AG08396 (cell line): ENCODE data around the gene TNFRSF14.
"Not testable (repeated sequence)": the region's sequence is repeated elsewhere in the genome, so short reads cannot be mapped to it uniquely, and the experiment has no call there.

ENCODE experiments used
- DNase-seq: peaks from one replicate; pipeline ENCODE4 v3.0.0; 2012; ENCODE audit warnings: low spot score, mixed read lengths

Gene TNFRSF14

DNA sequence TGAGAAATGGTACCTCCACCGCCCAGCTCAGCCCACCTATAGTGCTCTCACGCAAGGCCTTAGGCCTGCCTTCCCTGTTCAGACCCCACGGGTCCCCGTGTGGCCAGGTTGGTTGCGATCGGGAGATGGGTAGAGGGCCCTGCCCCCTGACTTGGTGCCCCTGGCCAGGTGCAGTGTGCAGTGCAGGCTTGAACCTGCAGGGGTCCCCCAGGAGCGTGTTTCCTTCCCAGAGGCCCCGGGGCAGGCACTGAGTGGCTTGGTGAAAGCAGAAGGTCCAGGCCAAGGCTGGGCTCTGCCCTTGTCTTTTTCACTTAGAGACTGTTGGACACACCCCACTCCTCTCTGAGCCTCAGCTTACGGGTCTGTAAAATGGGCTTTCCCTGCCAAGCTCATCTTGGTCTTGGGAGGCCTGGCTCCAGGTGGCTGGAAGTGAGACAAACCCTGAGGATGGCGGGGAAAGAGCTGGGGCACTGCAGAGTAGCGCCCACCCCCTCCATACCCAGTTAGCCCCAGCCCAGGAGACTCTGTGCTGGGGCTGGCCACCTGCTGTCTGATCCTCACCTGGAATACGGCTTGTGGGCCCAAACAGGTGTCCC lies 16.8 kb upstream of the TNFRSF14 start:
- no peak for DNase-seq

DNA sequence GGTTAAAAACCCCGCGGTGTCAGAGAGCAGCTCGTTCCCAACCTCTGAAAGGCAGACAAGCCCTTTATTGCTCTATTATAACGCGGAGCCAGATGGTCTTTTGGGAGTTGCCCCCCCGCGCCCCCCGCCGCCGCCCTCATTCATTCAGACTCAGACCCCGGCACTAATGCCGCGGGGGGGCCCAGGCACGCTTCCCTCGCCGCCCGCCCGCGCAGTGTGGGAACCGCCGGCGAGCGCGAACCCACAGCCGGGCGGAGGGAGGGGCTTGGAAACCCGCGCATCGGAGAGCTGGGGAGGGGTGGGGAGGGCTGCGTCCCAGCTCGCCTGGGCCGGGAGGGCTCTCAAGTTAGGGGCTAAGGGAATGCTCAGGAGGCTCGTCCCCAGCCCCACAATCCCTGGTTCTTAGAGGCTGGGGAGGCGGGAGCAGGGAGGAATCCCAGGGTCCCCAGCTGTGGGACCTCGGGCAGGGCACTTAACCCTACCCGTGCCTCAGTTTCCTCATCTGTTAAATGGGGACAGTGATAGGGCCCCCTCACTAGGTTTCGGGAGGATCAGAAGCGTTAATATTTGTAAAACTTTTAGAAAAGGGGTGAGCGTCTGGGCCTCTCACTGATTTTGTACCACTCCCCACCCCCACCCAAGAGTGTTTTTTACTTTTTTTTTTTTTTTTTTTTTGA lies 15.2 kb upstream of the TNFRSF14 start:
- DNase-seq: no peak

DNA sequence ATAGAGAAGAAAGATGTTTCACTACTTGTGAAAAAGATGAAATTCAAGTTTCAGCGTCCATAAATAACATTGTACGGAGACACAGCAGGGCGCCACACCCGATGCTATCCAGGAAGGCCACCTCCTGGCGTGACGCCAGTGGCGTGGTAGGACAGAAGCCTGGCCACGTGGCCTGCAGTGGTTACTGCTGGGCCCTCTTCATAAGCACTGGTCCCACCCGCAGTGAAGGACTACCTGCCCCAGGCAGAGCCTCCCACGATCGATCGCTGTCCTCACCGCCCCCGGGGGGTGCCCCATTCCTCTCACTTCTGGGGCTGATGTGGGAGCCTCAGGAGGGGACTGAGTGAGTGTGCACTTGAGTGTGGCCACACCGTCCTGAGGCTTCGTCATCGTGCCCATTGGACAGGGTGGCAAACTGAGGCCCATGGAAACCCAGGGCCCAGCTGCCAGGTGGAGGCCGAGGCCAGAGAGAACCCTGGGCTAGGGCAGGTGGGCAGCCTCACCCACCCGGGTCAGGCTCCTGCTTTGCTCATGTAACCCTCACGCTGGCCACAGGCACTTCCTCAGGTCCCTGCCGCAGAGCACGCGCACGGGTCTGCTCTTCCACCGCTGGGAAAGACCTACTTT lies 14.4 kb upstream of the TNFRSF14 start:
- DNase-seq: no peak

DNA sequence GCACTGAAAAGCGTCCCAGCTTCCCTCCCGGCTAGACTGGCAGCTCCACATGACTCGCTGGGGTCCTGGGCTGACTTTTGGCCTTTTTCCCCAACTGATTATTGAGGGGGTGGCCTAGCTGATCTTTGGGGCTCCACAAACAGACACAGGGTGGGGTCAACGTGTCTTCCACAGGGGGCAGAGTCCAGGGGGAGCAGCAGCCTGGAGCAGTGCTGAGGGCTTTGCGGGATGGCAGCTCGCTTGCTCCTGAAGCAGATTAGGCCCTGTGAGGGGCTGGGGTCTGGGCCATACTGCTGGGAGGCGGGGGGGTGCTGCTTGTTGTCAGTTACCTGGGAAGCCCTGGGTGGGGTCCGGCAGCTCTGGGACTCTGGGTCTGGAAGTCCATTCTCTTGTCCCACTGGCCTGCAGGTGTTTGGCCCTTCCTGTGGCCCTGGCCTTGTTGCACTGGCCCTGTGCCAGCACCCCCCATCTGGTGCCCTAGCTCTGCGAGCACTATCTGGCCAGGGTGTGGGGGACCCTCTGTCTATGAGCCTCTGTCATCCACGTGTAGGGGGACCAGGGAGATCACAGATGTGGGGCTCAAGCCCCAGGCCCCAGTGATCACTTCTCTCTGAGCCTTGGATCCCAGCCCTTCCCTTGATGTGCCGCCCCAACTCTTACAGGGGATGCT lies 13.8 kb upstream of the TNFRSF14 start:
- no peak for DNase-seq

DNA sequence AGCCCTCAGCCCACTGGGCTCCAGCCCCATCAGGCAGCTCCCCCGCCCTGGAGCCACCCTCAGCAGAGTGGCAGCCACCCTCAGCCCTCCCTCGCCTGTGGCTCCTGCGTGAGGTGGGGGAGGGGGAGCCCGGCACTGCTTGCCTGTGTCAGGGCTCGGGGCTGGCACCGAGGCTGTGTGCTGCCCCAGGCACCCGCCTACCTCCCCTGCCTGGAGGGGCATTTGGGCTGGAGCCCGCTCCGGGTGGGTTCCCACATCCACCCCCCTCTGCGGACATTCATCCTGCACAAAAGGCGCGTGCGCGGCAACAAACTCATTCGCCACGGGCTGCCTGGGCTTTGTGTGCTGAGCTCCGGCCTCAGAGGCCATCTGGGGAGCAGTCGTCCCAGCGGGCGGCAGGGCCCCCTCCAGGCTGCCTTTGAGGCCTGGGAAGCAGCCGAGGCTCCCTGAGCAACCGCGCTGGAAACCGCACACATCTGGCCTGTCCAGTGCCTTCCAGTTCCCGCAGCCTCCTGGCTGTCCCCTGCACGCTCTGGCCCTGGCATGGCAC lies 12.6 kb upstream of the TNFRSF14 start:
- no peak for DNase-seq

DNA sequence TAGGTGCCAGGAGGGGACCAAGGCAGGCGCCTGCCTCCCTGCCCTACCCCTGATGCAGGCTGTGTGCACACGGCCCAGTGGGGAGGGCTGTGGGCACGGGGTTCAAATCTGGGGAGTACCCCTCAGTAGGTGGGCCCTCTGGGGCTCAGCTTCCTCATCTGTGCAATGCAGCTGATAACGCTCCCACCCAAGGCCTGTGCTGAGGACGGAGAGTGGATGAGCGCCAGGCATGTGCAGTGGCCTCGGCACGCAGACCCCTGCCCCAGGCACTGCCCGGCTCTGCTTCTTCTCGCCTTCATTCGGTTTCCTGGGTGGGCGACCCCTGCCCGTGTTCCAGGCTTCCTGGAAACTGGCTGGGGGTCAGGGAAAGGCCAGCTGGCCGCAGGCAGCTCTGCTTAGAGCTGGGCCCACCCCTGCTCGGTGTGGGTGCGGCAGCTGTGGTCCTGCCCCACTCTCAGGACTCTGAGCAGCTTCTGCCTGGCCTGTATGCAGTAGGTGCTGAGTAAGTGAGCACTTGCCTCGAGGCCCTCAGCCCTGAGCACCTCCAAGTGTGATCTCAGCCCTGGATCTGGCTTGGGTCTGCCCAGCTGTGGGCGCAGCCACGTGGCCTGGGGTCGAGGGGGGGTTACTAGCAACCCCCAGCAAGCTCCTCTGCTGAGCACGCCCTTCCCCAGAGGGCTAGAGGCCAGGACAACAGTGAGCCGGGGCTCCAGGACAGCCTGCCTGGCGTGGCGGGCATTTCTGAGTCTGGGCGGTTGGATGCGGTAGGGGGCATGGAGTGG lies 11.9 kb upstream of the TNFRSF14 start:
- no peak for DNase-seq

DNA sequence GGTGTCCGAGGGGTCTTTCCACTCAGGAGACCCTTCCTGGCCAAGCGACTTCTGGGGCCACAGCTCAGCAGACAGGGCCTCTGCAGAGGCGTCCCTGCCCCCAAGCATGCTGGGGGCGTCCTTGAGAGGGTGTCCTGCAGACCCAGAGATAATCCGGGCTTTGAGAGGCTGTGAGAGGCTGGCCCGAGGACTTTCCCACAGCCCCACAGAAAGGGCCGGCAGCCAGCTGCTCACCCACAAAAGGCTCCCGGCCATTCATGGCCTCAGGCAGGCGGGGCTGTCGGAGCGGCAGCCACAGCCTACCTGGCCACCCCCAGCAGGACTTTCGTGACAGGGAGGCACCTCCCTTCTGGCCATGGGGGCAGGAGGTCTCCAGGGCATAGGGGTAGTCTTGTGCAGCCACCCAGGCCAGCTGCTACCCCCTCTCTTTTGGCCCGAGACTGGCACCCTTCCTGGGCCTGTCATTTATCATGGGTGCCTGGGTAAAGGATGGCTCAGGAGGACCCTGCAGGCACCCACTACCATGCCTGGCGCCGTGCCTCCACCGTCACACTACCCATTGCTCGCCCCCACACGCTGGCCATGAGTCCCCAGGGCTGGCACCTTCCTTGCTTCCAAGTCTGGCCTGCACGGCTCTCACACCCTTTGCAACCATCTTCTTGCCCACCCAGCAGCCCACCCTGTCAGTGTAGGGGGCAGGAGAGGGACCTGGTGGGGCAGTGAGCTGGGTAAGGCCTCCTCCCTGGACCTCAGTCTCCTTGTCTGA lies 11.1 kb upstream of the TNFRSF14 start:
- no peak for DNase-seq

DNA sequence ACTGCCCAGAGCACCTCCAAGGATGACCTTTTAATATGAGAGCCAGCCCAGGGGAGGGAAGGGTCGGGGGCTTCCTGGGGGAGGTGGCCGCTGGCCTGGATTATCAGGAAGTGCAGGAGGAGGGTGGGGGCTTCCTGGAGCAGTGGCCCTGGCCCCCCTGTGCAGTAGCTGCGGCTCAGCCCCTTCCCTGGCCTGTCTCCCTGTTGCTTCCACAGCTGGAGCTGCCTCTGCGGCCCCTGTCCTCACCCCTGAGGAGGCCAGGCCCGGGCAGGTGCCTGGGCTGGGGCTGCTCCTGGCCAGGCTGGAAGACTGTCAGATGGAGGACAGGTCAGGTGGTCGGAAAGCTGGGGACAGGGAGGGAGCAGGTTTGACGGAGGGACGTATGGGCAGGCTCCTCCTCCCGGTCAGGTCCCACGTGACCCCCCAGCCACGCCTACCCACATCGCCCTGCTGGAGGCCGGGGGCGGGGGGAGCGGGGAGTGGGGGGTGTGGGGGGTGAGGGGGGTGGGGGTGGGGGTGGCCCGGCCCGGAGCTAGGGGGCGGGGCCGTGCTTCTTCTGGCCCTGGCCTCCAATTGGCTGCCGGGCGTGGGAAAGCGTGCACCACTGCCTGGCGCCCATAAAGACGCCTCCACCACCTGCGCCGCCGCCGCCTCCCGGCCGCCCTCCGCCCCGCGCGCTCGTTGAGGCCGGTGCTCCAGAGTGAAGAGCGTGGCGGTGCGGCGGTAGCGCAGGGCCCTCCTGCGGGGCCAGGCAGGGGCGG lies 10.2 kb upstream of the TNFRSF14 start:
- DNase-seq: peak; percentile 95

DNA sequence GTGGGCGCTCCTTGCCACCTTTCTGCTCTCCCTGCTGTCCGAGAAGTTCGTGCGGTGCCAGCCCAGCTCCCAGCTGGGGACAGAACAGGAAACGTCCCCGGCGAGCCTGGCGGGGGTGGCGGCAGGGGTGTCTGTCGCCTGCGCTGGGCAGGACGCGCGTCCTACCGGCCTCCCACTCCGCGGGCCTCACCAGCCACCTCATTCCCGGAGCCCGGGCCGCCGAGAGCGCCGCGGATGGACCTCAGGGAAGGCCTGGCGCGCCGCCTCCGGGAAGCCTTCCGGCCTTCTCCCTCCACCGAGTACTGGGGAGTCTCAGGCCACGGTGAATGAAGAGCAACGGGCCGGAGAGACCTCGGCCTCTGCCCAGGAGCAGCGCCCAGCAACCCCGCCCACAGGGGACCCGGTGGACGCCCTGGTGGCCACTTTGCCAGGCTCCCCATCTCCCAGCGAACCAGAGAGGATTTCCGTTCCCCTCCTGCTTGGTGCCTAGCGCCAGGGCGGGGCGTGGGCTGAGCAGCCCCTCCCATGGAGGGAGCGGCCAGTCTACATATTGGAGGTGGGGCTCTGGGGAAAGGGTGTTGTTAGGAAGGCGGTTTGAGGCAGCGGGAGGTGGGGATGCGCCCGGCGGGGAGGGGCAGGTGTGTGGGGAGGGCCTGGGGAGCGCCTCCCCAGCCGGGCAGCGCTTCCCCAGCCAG lies 9.5 kb upstream of the TNFRSF14 start:
- DNase-seq: peak; percentile 93

DNA sequence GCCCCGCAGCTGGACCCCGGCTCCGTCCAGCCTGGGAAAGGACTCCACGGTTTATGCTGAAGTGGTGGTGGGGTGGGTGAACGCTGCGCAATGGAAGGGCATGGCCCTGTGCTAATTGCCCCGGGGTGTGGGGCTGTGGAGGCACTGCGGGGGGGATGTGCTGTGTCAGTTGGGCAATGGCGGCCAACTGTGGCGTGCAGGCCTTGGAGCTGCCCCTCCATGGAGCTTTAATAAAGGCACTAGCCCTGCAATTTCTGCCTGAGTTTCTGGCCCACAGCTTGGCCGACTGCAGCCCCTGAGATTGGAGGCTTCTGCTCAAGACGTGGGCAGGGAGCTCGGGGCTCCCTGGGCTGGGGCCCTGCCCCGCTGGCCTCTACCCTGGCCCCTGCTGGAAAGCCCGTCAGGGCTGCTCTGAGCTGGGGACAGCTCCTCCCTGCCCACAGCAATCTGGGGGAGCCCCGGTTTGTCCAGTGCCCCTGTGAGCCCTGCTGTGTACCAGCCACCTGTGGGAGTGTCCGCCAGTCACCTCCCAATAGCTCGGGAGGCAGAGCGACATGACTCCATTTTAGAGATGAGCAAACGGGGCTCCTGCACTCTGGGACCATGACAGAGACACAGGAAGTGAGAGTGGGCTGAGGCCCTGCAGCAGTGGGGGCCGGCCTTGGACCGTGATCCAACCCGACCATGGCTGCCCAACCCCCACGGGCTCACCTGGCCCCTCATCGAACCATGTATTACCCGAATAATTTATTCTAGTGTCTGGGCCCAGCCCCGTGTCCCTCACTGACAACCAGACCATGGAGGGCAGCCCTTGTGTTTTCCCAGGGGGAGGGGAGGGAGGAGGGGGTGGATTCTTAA lies 8.7 kb upstream of the TNFRSF14 start:
- no peak for DNase-seq

DNA sequence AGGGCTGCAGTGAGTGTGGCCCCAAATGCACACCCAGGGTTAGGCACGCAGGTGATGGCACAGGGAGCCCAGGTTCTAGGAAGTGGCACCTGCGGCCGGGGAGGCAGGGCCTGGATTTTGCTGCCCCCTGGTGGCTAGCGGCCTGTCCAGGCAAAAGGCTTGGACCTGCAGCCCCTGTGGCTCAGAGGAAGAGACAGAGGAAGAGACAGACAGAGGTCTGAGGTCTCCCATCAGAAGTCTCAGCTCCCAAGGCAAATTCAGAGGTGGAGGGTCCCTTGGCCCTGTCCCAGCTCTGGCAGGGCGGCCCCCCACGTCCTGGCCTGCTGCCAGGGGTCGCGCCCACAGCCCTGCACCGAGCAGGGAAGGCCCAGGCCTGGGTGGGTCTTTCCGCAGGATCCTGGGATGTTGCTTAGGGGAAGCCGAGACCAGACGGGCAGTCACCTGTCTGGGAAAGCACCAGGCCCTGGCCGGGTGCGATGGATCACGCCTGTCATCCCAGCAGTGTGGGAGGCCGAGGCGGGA lies 8.0 kb upstream of the TNFRSF14 start:
- peak; percentile 90 for DNase-seq

DNA sequence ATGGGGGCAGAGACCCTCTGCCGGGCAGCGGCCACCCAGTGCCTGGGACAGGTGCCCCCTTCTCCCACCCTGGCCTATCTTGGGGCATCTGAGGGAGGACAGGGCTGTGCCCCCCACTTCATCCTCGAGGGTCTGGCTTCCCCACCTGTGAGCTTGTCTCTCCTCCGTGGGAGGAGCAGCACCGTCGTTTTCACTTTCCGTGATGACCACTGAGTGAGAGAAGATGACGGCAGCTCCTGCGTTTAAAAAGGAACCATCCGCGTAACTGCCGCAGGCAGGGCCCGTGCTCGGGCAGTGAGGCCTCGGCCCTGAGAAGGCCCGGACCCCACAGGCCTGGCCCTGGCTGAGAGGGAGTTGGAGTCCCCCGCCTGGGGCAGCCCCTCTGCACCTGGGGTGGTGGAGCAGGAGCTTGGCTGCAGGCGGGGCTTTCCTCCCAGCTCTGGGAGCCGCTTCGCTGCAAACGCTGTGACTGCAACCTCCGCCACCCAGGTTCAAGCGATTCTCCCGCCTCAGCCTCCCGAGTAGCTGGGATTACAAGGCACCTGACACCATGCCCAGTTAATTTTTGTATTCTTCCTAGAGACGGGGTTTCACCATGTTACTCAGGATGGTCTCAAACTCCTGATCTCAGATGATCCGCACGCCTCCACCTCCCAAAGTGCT lies 6.7 kb upstream of the TNFRSF14 start:
- not testable (repeated sequence) for DNase-seq

DNA sequence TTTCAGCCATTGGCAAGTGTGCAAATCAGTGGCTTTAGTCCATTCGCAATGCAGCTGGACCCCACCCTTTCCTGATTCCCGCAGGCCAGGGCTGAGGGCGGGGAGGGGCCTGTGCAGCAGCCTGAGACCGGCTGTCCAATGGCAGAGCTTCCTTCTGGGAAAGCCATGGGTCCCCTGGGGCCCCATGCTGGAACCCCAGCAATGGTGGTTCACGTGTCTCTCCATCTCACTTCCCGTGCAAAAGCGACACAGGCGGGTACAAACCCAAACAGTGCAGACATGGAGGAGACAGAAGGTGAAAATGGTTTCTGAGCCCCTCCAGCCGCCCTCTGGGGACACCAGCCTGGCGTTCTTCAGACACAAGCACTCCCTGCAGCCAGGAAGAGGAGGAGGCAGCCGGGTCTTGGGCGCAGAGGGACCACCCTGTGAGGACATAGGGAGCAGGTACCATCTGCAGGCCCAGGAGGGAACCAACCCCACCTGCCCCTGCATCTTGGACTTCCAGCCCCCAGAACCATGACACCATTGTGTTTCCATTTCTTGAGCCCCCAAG lies 5.8 kb upstream of the TNFRSF14 start:
- DNase-seq: not testable (repeated sequence)

DNA sequence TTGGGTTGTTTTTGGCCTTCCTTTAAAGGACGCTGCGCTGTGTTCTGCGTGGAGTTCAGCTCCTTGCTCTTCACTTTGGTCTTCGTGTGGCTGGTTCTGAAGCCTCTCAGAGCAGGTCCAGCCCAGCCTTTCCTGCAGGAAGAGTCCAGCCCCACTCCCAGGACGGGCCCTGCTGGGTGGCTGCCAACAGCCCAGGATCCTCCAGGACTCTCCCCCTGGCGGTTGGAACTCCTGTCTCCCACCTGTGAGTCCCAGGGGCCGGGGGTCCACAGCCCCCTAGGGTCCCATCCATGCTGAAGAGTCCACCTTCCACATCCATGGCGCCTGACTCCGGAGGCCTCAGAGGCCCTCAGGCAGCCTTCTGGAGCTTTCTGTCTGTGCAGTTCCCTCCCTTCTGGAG lies 4.6 kb upstream of the TNFRSF14 start:
- not testable (repeated sequence) for DNase-seq

DNA sequence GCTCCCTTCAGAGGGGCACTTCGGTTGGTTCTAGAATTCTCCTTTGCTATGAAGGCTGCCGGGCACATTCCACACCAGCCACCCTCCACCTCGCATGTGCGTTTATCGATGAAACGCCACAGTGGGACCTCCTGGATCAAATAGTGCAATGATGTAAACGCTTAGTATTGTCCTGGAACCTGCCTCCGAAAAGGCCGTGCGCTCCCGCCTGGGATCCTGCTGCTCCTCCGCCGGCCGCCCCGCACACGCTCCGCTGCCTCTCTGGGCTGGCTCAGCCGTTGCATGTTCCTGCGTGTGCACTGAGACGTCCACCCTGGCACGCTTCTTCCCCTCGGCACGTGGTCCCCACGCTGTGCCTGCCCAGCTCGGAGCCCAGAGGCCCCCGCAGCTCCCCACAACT lies 4.0 kb upstream of the TNFRSF14 start:
- DNase-seq: no peak

DNA sequence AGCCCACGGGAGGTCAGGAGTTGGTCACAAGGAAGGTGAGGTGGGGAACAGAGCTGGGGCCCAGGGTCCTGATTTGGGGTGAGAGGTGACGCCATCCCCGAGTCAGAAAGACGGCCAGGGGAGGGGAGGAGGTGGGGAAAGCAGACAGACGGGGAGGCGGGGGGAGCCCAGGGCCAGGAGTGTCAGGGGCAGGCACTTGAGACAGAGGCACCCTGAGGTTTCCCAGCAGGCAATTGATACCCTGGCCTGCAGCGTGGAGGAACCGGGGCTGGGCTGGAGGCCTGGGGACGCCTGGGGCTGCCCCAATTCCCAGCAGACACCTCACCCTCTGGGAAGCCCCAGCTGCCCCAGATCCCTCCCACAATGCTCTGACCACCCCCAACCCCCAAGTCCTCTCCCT lies 3.1 kb upstream of the TNFRSF14 start:
- DNase-seq: not testable (repeated sequence)

DNA sequence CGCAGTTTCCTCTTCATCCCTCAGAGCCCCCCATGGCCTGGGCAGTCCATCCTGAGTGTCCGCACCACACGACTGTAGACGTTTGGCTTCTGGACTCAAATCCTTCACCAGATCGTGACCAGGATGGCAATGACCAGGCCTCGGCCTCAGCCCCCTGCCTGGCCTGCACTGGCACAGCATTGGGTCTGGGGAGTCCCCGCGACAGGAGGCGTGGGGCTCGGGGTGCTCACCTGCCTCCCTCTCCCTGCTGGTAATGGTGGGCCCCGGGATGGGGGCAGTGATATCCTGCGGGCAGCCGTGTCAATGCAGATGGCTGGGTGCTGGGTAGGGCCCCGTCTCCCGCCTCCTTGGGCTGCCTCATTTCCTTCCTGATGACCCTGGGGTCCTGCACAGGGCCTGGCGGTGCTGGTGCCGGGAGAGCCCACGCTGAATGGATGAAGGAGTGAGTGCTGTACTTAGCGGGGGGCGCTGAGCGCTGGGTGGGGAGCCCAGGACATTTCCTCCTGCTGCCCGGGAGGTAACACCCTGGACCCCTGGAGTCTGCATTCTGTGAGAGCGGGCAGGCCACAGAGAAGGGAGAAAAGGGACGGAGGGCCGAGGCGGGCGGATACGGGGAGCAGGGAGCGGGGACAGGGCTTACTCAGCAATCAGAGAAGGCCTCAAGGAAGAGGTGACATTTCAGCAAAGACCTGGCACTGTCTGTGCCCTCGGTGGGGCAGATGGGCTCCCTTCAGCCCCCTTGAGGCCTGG lies 2.1 kb upstream of the TNFRSF14 start:
- no peak for DNase-seq
